Breast epithelium (tissue), 4 donors: ENCODE measurements around the gene FBXO31. TPM values are rescaled to one million over a fixed set of nuclear protein-coding genes. Genes with fewer than 3 reads are reported as not detected.

Experiments used
- DNase-seq, 2 donors: peaks; one replicate each; pipeline ENCODE4 v3.0.0-alpha.2; 2019; ENCODE audit warnings: low spot score in 2 of 2
- H3K27ac ChIP-seq, 2 donors: fragments of 200-600 bp; sonication (generic) in 1 of 2; one replicate each; pipeline ENCODE4 v1.5.1; 2016 to 2019; ENCODE audit warnings: mild to moderate bottlenecking in 1 of 2
- H3K27me3 ChIP-seq, 2 donors: fragments of 200-600 bp; sonication (generic) in 1 of 2; one replicate each; pipeline versions ENCODE4 v1.5.1 to v1.6.0; 2017 to 2019; ENCODE audit warnings: control low read depth in 1 of 2, mild to moderate bottlenecking in 1 of 2
- H3K36me3 ChIP-seq: fragments of 200-600 bp; one replicate; pipeline ENCODE4 v1.5.1; 2019
- H3K4me1 ChIP-seq, 2 donors: fragments of 200-600 bp; sonication (generic); one replicate each; pipeline ENCODE4 v1.5.1; 2016 to 2019; ENCODE audit warnings: control low read depth in 1 of 2
- H3K4me3 ChIP-seq, 3 donors: fragments of 200-600 bp; sonication (generic); 1 replicate in 2 of 3; 2 replicates in 1 of 3; pipeline ENCODE4 v1.5.1; 2016 to 2019; ENCODE audit warnings: mild to moderate bottlenecking in 3 of 3, moderate library complexity in 2 of 3
- H3K9me3 ChIP-seq, 2 donors: fragments of 200-600 bp; sonication (generic) in 1 of 2; one replicate each; pipeline ENCODE4 v1.5.1; 2016 to 2019; ENCODE audit warnings: control low read depth in 1 of 2
- POLR2A ChIP-seq: fragments of 450-650 bp; IDR thresholded peaks from one replicate; pipeline ENCODE4 v1.6.1; 2016; ENCODE audit warnings: antibody characterized with exemption, mild to moderate bottlenecking, moderate library complexity
- POLR2AphosphoS5 ChIP-seq, 3 donors: sonication (generic); formaldehyde crosslinking; IDR thresholded peaks; one replicate each; pipeline ENCODE4 v1.6.1; 2017; ENCODE audit warnings: antibody characterized with exemption in 3 of 3
- intact Hi-C: fragments of 100-400 bp; cut with DNase I; formaldehyde crosslinking; loops from one replicate; pipeline ENCODE4 v1.15.1; 2023; ENCODE audit warnings: low total_unique reads
- total RNA-seq, 3 donors: library from RNA; depleted of rRNA; stranded (reverse); fragments of >200 nt; gene quantifications; one replicate each; pipeline ENCODE4 v1.1.0, GENCODE V29; 2016
- TF ChIP-seq, protein P1 (sequence below), 3 donors: fragments of 450-650 bp; IDR thresholded peaks; one replicate each; pipeline ENCODE4 v1.5.1; 2016 to 2017; ENCODE audit warnings: antibody characterized with exemption in 3 of 3, mild to moderate bottlenecking in 3 of 3, moderate library complexity in 3 of 3

FBXO31 gene, protein sequence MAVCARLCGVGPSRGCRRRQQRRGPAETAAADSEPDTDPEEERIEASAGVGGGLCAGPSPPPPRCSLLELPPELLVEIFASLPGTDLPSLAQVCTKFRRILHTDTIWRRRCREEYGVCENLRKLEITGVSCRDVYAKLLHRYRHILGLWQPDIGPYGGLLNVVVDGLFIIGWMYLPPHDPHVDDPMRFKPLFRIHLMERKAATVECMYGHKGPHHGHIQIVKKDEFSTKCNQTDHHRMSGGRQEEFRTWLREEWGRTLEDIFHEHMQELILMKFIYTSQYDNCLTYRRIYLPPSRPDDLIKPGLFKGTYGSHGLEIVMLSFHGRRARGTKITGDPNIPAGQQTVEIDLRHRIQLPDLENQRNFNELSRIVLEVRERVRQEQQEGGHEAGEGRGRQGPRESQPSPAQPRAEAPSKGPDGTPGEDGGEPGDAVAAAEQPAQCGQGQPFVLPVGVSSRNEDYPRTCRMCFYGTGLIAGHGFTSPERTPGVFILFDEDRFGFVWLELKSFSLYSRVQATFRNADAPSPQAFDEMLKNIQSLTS
- total RNA-seq, result 10 to 100 TPM; 43.0 to 74.7 (median 67.4) TPM

DNA sequence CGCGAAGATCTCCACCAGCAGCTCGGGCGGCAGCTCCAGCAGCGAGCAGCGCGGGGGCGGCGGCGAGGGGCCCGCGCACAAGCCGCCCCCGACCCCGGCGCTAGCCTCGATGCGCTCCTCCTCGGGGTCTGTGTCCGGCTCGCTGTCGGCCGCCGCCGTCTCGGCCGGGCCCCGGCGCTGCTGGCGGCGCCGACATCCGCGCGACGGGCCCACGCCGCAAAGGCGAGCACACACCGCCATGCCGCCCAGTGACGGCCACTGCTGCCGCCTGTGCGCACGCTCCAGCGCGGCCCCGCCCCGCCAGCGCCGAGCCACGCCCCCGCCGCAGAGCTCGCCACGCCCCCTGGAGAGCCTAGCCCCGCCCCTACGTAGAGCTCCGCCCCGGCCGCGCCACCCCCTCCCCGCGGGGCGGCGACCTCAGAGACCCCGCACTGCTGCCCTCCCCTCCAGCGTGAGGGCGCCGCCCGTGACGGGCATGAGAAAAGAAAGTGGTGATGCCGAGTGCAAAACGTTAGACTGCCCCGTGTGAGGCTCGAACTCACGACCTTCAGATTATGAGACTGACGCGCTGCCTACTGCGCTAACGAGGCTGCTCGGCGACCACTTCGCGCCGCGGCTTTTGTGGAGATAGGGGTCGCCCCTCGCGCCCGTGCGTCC is at the start of gene FBXO31:
Gene FBXO31, minus strand, starts transcription at position 272 of the 657 bp plus-strand sequence. Its CDS starts 32 bp downstream, at position 240.
- intact Hi-C loops, result no loop called here
- no peaks in the 10 kb centered on the region for H3K36me3 ChIP-seq
- no peaks in the 10 kb centered on the region for H3K9me3 ChIP-seq
- peak within 1 kb of the TSS; percentile 91 to 95 for H3K27ac ChIP-seq
- no peaks in the 10 kb centered on the region for H3K27me3 ChIP-seq
- TF ChIP-seq POLR2AphosphoS5 (IDR thresholded peaks at IDR 0.05) (peak; percentile 64 to 98 (median 91)), POLR2A (no peak)
- TF ChIP-seq, protein P1, sequence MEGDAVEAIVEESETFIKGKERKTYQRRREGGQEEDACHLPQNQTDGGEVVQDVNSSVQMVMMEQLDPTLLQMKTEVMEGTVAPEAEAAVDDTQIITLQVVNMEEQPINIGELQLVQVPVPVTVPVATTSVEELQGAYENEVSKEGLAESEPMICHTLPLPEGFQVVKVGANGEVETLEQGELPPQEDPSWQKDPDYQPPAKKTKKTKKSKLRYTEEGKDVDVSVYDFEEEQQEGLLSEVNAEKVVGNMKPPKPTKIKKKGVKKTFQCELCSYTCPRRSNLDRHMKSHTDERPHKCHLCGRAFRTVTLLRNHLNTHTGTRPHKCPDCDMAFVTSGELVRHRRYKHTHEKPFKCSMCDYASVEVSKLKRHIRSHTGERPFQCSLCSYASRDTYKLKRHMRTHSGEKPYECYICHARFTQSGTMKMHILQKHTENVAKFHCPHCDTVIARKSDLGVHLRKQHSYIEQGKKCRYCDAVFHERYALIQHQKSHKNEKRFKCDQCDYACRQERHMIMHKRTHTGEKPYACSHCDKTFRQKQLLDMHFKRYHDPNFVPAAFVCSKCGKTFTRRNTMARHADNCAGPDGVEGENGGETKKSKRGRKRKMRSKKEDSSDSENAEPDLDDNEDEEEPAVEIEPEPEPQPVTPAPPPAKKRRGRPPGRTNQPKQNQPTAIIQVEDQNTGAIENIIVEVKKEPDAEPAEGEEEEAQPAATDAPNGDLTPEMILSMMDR (IDR thresholded peaks at IDR 0.05), result peak in 1 of 3 donors; percentile 18
- peaks cover 9 to 22% of the 10 kb centered on the region in 2 donors for H3K4me1 ChIP-seq
- peak; percentile 74 to 88 for DNase-seq
- H3K4me3 ChIP-seq, result peak within 1 kb of the TSS; percentile 80 to 97 (median 81)

DNA sequence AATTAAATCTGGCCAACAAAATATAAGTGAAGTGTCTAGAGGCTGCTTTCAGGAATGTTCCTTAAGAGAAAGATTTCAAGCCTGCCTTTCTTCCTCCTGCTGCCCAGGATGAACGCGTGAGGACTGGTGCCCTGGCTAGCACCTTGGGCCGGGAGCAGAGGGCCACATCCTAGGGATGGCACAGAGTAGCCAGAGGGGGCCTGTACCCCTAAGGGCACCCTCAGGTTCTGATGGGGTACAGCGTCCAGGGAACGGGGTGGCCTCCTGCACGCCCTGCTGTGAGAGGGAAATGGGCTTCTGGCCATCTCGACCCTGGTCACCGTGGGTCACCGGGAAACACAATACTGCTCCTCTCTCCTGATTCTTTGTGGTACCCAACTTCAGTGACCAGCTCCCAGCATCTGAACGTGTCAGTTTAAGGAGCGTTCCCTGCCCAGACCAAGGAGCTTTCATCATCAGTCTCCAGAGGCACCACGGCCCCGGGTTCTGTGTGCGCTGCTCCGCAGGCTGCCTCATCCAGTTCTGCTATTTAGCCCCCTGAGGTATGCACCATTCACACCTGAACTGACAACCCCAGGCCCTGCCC is 48.8 kb upstream of the FBXO31 start:
- no peak overlapping the region for H3K27ac ChIP-seq
- intact Hi-C loops, result no loop called here
- no peak for TF ChIP-seq POLR2A
- TF ChIP-seq POLR2AphosphoS5 (IDR thresholded peaks at IDR 0.05), result no peak
- H3K4me3 ChIP-seq, result no peak overlapping the region
- H3K36me3 ChIP-seq, result no peaks in the 10 kb centered on the region
- H3K27me3 ChIP-seq, result no peaks in the 10 kb centered on the region
- no peaks in the 10 kb centered on the region for H3K4me1 ChIP-seq
- no peaks in the 10 kb centered on the region for H3K9me3 ChIP-seq
- no peak for DNase-seq

DNA sequence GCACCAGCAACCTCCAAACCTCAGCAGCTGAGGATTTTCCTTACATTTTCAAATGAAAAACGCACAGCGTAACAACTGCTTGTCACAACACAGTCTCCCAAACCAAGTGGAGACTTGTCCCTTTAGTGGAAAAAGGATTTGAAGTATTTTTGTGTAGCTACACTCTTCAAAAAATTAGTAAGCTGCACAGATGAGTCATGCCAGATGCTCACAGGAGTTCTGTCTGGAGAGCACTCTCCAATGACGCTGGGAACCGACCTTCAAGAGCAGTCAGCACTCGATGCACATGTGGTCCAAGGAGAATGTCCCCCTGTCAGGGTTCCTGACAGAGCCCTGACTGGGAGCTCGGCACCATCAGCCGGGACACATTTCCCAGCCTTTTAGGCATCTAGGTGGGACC is 48.4 kb upstream of the FBXO31 start:
- TF ChIP-seq POLR2A (no peak), POLR2AphosphoS5 (IDR thresholded peaks at IDR 0.05) (no peak)
- TF ChIP-seq, protein P1 (IDR thresholded peaks at IDR 0.05), result no peak
- H3K27ac ChIP-seq, result no peak overlapping the region
- intact Hi-C loops, result no loop called here

DNA sequence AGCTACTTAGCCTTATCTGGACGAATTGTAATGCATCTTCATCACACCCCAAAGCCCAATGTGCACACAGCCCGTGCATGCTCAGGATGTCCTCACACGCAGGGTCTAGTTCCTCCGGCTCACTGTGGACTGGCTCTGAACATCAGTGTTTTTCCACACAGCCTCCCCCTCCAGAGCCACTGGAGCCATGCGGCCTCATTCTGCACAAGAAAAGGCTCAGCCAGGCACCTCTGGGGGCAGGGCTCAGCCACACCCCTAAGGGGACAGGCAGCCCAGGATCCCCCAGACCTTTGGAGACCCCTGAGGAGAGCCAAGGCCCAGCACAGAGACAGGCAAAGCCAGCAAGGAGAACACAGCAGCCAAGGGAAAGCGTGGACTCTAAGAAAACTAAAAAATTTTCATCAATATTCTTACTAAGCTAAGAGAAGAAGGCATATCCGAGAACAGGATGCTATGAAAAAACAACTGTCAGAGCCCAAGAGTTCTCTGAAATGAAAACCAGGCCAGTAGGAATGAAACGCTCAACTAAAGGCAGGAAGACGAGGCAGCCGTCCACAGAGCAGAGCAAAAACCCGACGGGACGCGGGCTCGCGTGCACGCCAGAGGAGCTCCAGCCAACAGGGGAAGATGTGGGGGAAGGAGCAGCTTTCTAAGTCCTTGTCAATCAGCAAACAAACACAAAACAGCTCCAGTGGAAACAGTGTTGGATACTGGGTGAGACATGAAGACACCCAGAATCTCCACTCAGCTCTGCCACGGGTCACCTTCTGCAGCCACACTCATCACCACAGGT is 43.0 kb upstream of the FBXO31 start:
- Histone ChIP-seq H3K27me3 (no peaks in the 10 kb centered on the region), H3K4me3 (no peak overlapping the region), H3K4me1 (no peaks in the 10 kb centered on the region), H3K9me3 (no peaks in the 10 kb centered on the region), H3K27ac (no peak overlapping the region), H3K36me3 (no peaks in the 10 kb centered on the region)
- TF ChIP-seq POLR2AphosphoS5 (IDR thresholded peaks at IDR 0.05) (no peak), POLR2A (no peak)
- TF ChIP-seq, protein P1 (IDR thresholded peaks at IDR 0.05), result no peak
- intact Hi-C loops, result no loop called here
- peak in 1 of 2 donors; percentile 25 for DNase-seq

More for the DNA sequence above, 48.4 kb upstream of the FBXO31 start:
- no peaks in the 10 kb centered on the region for H3K9me3 ChIP-seq
- no peaks in the 10 kb centered on the region for H3K4me1 ChIP-seq
- H3K4me3 ChIP-seq, result no peak overlapping the region
- DNase-seq, result no peak
- H3K27me3 ChIP-seq, result no peaks in the 10 kb centered on the region
- no peaks in the 10 kb centered on the region for H3K36me3 ChIP-seq

DNA sequence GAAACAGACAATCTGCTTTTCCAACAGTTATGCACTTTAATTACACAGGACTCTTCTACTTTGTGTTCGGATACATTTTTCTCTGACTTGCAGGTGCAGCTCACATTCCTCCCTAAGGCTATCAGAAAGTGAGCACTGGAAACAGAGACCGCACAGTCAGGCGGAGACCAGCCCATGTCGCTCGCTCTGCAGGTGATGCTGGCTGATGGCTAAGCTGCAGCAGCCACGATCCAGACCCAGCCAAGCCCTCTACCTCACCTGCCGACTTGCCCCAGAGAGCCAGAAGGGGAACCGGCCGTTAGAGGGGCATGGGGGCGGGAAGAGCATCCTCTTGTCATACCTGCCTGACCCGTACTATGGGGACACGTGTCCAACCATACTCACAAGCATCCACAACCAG is 42.4 kb upstream of the FBXO31 start:
- intact Hi-C loops, result no loop called here
- TF ChIP-seq POLR2AphosphoS5 (IDR thresholded peaks at IDR 0.05) (no peak), POLR2A (no peak)
- TF ChIP-seq, protein P1 (IDR thresholded peaks at IDR 0.05), result no peak
- no peak overlapping the region for H3K4me3 ChIP-seq
- H3K4me1 ChIP-seq, result no peaks in the 10 kb centered on the region
- H3K27ac ChIP-seq, result no peak overlapping the region
- H3K9me3 ChIP-seq, result no peaks in the 10 kb centered on the region
- no peaks in the 10 kb centered on the region for H3K36me3 ChIP-seq
- no peaks in the 10 kb centered on the region for H3K27me3 ChIP-seq
- no peak for DNase-seq
